K562 (cell line): Measurements from ENCODE around the gene DYNC2I2. TPM values are rescaled to one million over a fixed set of nuclear protein-coding genes. Genes with fewer than 3 reads are reported as not detected.

Source experiments
- CBX8 ChIP-seq: fragments of 200-600 bp; sonication (generic); IDR thresholded peaks from 2 replicates; pipeline ENCODE4 v1.6.1; 2012; ENCODE audit warnings: borderline replicate concordance, mixed run types, low read depth, mild to moderate bottlenecking, moderate library complexity, mixed read lengths, low read length, control low read depth, inconsistent platforms; ENCODE audit not compliant: poor library complexity, severe bottlenecking; ENCODE audit errors: extremely low read depth
- FOS ChIP-seq: IDR thresholded peaks from 3 replicates; pipeline ENCODE4 v1.6.1; 2011; ENCODE audit not compliant: insufficient read length; ENCODE audit errors: extremely low read depth
- FOXK2 ChIP-seq, 2 experiments: fragments of 450-650 bp; IDR thresholded peaks in 1 of 2; conservative IDR thresholded peaks in 1 of 2; 2 replicates each; pipeline ENCODE4 v1.6.1; 2016; ENCODE audit warnings: low read depth in 2 of 2, mild to moderate bottlenecking in 1 of 2
- HDAC8 ChIP-seq: fragments of 450-650 bp; IDR thresholded peaks from 2 replicates; pipeline ENCODE4 v1.6.1; 2016; ENCODE audit warnings: mild to moderate bottlenecking, missing genetic modification characterization, moderate library complexity, missing compliant biosample characterization
- HMGXB4 ChIP-seq: sonication (generic); formaldehyde crosslinking; IDR thresholded peaks from 2 replicates; pipeline ENCODE4 v1.8.1; 2023; ENCODE audit warnings: mild to moderate bottlenecking, missing genetic modification reagents
- KLF16 ChIP-seq: IDR thresholded peaks from 2 replicates; pipeline ENCODE4 v1.6.1; 2016; ENCODE audit warnings: antibody characterized with exemption
- MEIS2 ChIP-seq: fragments of 450-650 bp; IDR thresholded peaks from 2 replicates; pipeline ENCODE4 v1.6.1; 2014; ENCODE audit warnings: mild to moderate bottlenecking; ENCODE audit not compliant: partially characterized antibody
- NCOA6 ChIP-seq: fragments of 450-650 bp; IDR thresholded peaks from 2 replicates; pipeline ENCODE4 v1.6.1; 2017; ENCODE audit warnings: mild to moderate bottlenecking
- NFE2L1 ChIP-seq: fragments of 450-650 bp; IDR thresholded peaks from 2 replicates; pipeline ENCODE4 v1.6.1; 2016; ENCODE audit warnings: missing genetic modification characterization, low read depth, mild to moderate bottlenecking, missing compliant biosample characterization, moderate library complexity, borderline replicate concordance
- NFIC ChIP-seq: fragments of 450-650 bp; IDR thresholded peaks from 2 replicates; pipeline ENCODE4 v1.6.1; 2017; ENCODE audit warnings: mild to moderate bottlenecking, inconsistent platforms
- ZBTB40 ChIP-seq, 2 experiments: fragments of 450-650 bp in 1 of 2; sonication (generic) in 1 of 2; formaldehyde crosslinking in 1 of 2; IDR thresholded peaks; 2 replicates each; pipeline versions ENCODE4 v1.7.1 to v1.9.0; 2016 to 2022; ENCODE audit warnings: inconsistent platforms in 1 of 2, mild to moderate bottlenecking in 1 of 2, missing genetic modification reagents in 1 of 2
- ZNF174 ChIP-seq: fragments of 250-450 bp; sonication (Bioruptor Pico); IDR thresholded peaks from 2 replicates; pipeline ENCODE4 v1.4.0; 2020; ENCODE audit warnings: mild to moderate bottlenecking
- ZNF197 ChIP-seq: fragments of 200-800 bp; sonication (Bioruptor generic); IDR thresholded peaks from 2 replicates; pipeline ENCODE4 v1.6.1; 2016; ENCODE audit warnings: low read depth, missing genetic modification characterization, missing compliant biosample characterization
- ZNF551 ChIP-seq: fragments of 250-450 bp; sonication (Bioruptor Pico); IDR thresholded peaks from 2 replicates; pipeline ENCODE4 v1.5.0; 2021; ENCODE audit warnings: mild to moderate bottlenecking, moderate library complexity
- polyA plus RNA-seq, 8 experiments: library from polyadenylated mRNA; depleted of rRNA in 4 of 8; stranded (reverse) in 5 of 8; unstranded in 3 of 8; fragments of >200 nt; fragmentation: Nextera tagmentation in 2 of 8; fragmentation: Illumina TruSeq in 1 of 8; extraction: Ambion mirVana in 2 of 8; extraction: Trizol in 1 of 8; gene quantifications; 2 replicates each; pipeline versions ENCODE4 v1.2.1 to v1.2.3, GENCODE V29; 2011 to 2014; ENCODE audit warnings: inconsistent platforms in 1 of 8, missing spikeins in 1 of 8
- total RNA-seq, 7 experiments: library from RNA; depleted of rRNA in 6 of 7; stranded (reverse); fragments of >200 nt in 6 of 7; fragmentation: Illumina TruSeq in 2 of 7; extraction: Trizol in 2 of 7; gene quantifications; 2 replicates each; pipeline versions ENCODE4 v1.2.1 to v1.2.3, GENCODE V29; 2011 to 2021; ENCODE audit warnings: low replicate concordance in 1 of 7

DYNC2I2 gene
- total and polyA plus RNA-seq, 9 of the 15 experiments (the other 6 are each of a cell fraction or from before 2014, with no cell fraction given), result 1.5 to 249 (median 70.0) TPM

GRCh38 chr9:128656416-128657343 is at the start of gene DYNC2I2 (continued):
- TF ChIP-seq ZBTB40 (IDR thresholded peaks at IDR 0.05) (peak; percentile 86), ZBTB40 (CRISPR knock-in tag; IDR thresholded peaks at IDR 0.05) (no peak), HDAC8 (tag) (peak; percentile 94), NCOA6 (no peak), NFE2L1 (tag) (no peak), MEIS2 (peak; percentile 46), KLF16 (no peak), HMGXB4 (CRISPR knock-in tag) (peak; percentile 92; the same call in 1 of the 2 replicates), ZNF197 (peak; percentile 99), FOXK2 (conservative IDR thresholded peaks at IDR 0.05 in 1 of 2, IDR thresholded peaks at IDR 0.05 in 1 of 2; ENCODE audit: low read depth in 2 of 2) (peak; percentile 68 to 69), CBX8 (no peak), NFIC (peak; percentile 32), ZNF551 (no peak), ZNF174 (CRISPR knock-in tag) (peak; percentile 92; the same call in 1 of the 2 replicates), FOS (no peak)
